GM12892 (cell line): Measurements from ENCODE around the gene SDK1.

Experiments used
- POLR2A ChIP-seq: IDR thresholded peaks from 2 replicates; pipeline ENCODE4 v1.6.1; 2011; ENCODE audit warnings: low read depth, low read length, control low read depth
- POLR2AphosphoS5 ChIP-seq: IDR thresholded peaks from 2 replicates; pipeline ENCODE4 v1.6.1; 2011; ENCODE audit warnings: low read depth, low read length, control low read depth
- TAF1 ChIP-seq: IDR thresholded peaks from 2 replicates; pipeline ENCODE4 v1.6.1; 2011; ENCODE audit warnings: low read depth, mild to moderate bottlenecking, control low read depth, low read length, borderline replicate concordance

GRCh38 chr7:3568516-3568915 is 267.5 kb downstream of the SDK1 start:
- no peak for TF ChIP-seq TAF1
- no peak for TF ChIP-seq POLR2A
- TF ChIP-seq POLR2AphosphoS5 = no peak
